Stimulated activated CD8-positive, alpha-beta memory T cell treated with anti-CD3 and anti-CD28 coated beads, Interleukin-15, amount 100 ng/mL, for 48 hours (primary cell): ENCODE results near the gene CNNM3.
"Not testable (repeated sequence)": the region's sequence is repeated elsewhere in the genome, so short reads cannot be mapped to it uniquely, and the experiment has no call there.

ENCODE experiments used
- DNase-seq, 2 donors: peaks; one replicate each; pipeline ENCODE4 v3.0.0-alpha.2; 2020; ENCODE audit warnings: low read depth in 2 of 2

The CNNM3 gene

DNA sequence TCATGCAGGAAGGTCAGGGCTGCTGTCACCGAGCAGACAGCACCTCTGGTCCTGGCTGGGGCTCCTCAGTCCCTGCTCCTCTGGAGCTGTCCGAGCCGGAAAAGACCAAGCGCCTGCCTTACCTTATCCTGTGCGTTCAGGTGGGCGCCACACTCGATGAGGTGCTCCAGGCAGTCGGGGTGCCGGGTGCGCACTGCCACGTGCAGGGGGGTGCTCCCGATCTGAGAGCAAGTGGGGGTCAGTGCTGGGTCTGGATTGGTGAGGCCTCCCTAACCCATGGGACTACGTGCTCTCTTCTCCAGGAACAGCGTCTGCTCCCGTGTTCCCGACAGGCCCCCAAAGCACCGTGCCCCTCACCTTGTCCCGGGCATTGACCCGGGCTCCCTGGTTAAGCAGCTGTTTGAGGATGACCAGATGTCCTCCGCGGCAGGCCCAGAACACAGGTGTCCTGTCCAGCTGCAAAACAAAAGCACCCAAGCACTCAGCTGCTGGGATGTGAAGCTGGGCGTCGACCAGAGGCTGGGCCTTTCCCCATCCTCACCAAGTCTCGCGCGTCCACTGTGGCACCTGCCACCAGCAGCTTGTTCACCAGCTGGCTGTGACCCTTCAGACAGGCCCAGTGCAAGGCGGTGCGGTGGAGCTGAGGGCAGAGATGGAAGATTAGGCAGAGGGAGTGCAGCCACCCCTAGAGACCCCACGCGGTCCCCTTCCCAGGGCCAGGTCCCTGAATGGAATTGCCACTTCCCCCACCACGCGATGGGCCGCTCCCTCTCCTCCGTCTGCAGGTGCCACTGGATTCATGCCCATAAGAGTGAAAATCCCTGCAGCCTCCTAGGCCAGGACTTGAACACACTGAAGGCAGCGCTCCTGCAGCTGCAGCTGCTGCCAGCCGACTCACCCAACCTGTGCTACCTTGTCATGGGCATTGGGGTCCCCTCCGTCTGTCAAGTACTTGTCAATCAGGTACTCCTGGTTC is 24.1 kb downstream of the CNNM3 start:
- DNase-seq = no peak

DNA sequence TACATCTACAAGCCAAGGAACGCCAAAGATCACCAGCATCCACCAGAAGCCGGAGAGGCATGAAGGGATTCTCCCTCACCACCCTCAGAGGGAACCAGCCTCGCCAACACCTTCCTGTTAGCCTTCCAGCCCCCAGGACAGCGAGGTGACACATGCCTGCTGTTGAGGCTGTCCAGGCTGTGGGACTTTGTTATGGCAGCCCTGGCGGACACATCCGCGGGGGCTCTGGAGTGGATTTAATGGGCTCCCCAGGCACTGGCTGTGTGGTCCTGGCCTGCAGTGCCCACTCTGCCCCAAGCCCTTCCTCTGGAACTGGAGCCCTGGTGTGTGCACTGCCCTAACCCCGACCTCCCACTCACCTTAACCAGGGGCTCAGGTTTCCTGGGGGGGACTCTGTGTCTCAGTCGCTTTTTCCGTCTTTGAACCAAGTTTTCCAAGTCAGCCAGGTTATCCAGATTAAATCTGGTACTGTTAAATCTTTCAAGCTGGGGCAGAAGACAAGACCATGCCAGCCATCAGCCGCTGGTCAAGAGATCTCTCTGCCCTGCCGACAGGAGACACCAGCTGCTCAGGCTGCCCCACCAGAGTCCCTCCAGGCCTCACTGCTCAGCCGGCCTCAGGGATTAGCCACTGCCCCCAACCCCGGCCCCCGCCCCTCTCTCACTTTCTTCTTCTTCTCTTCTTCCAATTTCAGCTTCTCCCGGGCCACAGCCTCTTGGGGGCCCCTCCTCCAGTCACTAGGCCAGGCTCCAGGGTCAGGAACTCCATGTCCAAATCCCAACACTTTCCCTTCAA is 25.8 kb downstream of the CNNM3 start:
- DNase-seq = no peak

DNA sequence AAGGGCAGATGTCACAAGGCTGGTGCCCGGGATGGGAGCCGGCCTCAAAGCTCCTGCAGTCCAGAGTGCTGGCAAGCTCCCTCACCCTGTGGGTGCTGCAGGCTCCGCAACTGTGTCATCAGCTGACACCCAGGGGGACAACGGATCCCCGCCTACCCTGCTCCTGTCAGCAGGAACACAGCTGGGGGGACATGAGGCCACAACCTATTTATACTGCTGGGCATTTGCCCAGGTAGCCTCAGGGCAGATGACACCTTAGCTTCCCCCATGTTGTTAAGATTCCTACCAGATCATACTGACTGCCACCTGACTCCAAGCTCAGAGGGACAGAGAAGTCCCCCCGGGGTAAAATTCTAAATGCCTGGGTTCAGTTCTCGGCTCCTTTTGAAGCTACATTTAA is 26.5 kb downstream of the CNNM3 start:
- DNase-seq = no peak

GRCh38 chr2:96843538-96844268 is 27.6 kb downstream of the CNNM3 start, which contains the start of gene ANKRD23:
TSS of gene ANKRD23 (minus strand) at chr2:96844021. CDS start at chr2:96843992, 29 bp downstream.
- no peak for DNase-seq

DNA sequence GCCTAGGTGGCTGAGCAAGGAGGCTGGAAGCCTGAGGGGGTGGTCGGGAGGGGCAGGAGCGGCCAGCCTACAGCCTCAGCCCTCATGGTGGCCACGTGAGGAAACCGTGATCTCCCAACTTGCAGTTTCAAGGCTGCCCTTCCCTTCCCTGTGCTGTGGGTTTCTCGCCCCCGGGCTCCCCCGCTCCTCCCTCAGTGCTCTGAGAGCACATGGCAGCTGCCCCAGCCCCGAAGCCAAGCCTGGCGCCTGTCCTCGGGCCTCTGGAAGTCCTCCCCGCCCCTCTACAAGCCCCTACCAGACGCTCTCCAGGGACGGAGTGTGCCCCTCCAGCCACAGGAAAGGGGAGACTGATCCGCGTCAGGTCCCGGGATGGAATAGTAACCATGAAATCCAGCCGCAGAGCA is 28.3 kb downstream of the CNNM3 start:
- DNase-seq = no peak

DNA sequence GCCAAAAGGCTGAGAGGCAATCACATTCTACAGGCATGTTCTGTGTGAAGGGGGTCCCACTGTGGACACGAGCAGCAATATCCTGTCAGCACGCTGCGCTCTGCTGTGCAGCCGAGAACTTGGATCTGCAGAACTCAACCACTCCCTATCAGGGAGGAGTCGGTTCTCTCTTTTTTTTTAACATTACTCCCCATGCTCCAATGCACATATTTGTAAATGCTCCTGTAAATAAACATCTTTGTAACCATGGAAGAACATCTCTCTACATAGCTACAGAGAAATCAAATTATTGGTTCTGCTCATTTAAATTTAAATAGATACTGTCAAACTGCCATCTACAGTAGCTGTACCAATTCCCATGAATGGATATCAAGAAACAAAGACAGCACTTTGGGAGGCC is 30.8 kb downstream of the CNNM3 start:
- DNase-seq = no peak

GRCh38 chr2:96847586-96847985 is 31.5 kb downstream of the CNNM3 start:
- DNase-seq = no peak

- DNase-seq = no peak
Observed at GRCh38 chr2:96848264-96848663, 32.2 kb downstream of the CNNM3 start.

GRCh38 chr2:96852667-96853066 is 36.6 kb downstream of the CNNM3 start:
- no peak for DNase-seq

- no peak for DNase-seq
Observed at GRCh38 chr2:96853321-96853720, 37.3 kb downstream of the CNNM3 start.

GRCh38 chr2:96856776-96857666 is 41.0 kb downstream of the CNNM3 start:
- no peak for DNase-seq

GRCh38 chr2:96857667-96858372 is 41.8 kb downstream of the CNNM3 start, which contains the start of gene ANKRD39:
TSS of gene ANKRD39 (minus strand) at chr2:96858016. CDS start at chr2:96857987, 29 bp downstream.
- DNase-seq = peak; percentile 96 to 97

DNA sequence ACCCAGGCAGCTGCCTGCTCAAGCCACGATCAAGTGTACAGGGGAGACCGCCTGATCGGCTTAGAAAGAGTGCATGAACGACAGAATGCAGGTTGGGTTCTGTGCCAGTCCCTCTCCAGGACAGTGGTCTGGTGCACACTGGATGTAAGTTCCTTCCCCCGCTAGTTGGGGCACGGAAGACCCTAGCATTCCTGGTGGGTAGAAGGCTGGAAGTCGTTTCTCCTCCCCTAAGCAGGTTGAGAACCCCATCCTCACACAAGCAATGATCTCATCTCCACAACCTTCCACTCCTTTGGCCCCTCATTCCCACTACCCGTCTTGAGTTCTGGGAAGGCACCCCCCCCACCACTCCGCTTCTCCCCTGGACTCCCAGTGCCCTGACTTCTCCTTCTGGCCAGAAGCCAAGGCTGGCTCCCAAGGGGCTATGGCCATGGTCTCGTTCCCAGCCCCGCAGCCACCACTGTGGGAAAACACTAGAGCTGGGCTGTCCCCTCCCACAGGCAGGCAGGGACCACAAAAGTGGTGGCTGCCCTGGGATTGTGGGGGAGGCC is 43.1 kb downstream of the CNNM3 start:
- DNase-seq = no peak

- DNase-seq = no peak
Observed at GRCh38 chr2:96859681-96860064, 43.6 kb downstream of the CNNM3 start.

GRCh38 chr2:96860065-96861029 is 44.3 kb downstream of the CNNM3 start:
- DNase-seq = no peak

- no peak for DNase-seq
Observed at GRCh38 chr2:96861074-96861473, 45.0 kb downstream of the CNNM3 start.

DNA sequence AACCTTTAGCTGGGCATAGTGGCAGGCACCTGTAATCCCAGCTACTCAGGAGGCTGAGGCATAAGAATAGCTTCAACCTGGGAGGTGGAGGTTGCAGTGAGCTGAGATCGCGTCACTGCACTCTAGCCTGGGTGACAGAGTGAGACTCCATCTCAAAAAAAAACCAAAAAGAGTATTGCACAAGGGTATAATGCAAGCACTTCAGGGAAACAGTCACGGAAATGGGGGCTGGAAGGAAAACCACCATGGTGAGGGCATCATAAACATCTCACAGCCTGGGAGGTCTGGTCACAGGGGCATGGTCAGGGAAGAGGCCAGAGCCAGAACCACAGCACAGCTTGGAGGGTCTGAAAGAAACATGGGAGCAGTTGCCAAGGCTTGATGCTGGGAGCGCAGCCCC is 47.0 kb downstream of the CNNM3 start:
- not testable (repeated sequence) for DNase-seq

- DNase-seq = no peak
Observed at GRCh38 chr2:96863575-96864342, 47.7 kb downstream of the CNNM3 start.
